Mesodermal cell (in vitro differentiated cells): ENCODE measurements around the gene HLCS.
A peak's percentile ranks its signal among the peaks of the same experiment; 100 is the strongest.
"Not testable (repeated sequence)": the region's sequence is repeated elsewhere in the genome, so short reads cannot be mapped to it uniquely, and the experiment has no call there.

ENCODE experiments used
- H3K27ac ChIP-seq: 2 replicates; pipeline ENCODE4 v1.7.0; 2013; ENCODE audit warnings: mild to moderate bottlenecking, low read depth, low read length, moderate library complexity; ENCODE audit not compliant: severe bottlenecking
- H3K36me3 ChIP-seq: 2 replicates; pipeline ENCODE4 v1.7.1; 2013; ENCODE audit warnings: mild to moderate bottlenecking, low read length, moderate library complexity; ENCODE audit not compliant: control insufficient read depth, insufficient read depth
- H3K4me1 ChIP-seq: one replicate; pipeline ENCODE4 v1.7.1; 2013; ENCODE audit warnings: mild to moderate bottlenecking, low read length; ENCODE audit not compliant: insufficient read depth, control insufficient read depth, poor library complexity, severe bottlenecking
- H3K4me3 ChIP-seq: 2 replicates; pipeline ENCODE4 v1.7.0; 2013; ENCODE audit warnings: low read length, control low read depth, mild to moderate bottlenecking; ENCODE audit not compliant: insufficient read depth, poor library complexity, severe bottlenecking; ENCODE audit errors: extremely low read depth
- H3K9me3 ChIP-seq: 2 replicates; pipeline ENCODE4 v1.7.1; 2013; ENCODE audit warnings: mild to moderate bottlenecking, low read length, moderate library complexity; ENCODE audit not compliant: control insufficient read depth
- WGBS, 2 experiments: methylation state at CpG; one replicate each; pipeline ENCODE4 v1.1.5; 2013; ENCODE audit warnings: missing lambda C conversion rate in 2 of 2; ENCODE audit not compliant: insufficient coverage in 2 of 2; 5-methylcytosine and 5-hydroxymethylcytosine counted together

HLCS gene

GRCh38 chr21:36999131-36999898 is 32.8 kb upstream of the HLCS start:
- Histone ChIP-seq H3K4me1 (no peaks in the 10 kb centered on the region), H3K9me3 (no peaks in the 10 kb centered on the region), H3K27ac (no peak overlapping the region), H3K36me3 (no peaks in the 10 kb centered on the region), H3K4me3 (no peak overlapping the region)
- 90 to 91% methylated on average over 8 to 11 of the region's 11 CpGs for WGBS, 2 experiments

- H3K9me3 ChIP-seq, H3K36me3 ChIP-seq, H3K4me1 ChIP-seq, H3K27ac ChIP-seq, H3K4me3 ChIP-seq: not testable (repeated sequence)
- WGBS, 2 experiments: 78 to 98% methylated on average over 6 to 10 of the region's 12 CpGs
These were observed 28.8 kb upstream of the HLCS start for GRCh38 chr21:36995285-36995684.

DNA sequence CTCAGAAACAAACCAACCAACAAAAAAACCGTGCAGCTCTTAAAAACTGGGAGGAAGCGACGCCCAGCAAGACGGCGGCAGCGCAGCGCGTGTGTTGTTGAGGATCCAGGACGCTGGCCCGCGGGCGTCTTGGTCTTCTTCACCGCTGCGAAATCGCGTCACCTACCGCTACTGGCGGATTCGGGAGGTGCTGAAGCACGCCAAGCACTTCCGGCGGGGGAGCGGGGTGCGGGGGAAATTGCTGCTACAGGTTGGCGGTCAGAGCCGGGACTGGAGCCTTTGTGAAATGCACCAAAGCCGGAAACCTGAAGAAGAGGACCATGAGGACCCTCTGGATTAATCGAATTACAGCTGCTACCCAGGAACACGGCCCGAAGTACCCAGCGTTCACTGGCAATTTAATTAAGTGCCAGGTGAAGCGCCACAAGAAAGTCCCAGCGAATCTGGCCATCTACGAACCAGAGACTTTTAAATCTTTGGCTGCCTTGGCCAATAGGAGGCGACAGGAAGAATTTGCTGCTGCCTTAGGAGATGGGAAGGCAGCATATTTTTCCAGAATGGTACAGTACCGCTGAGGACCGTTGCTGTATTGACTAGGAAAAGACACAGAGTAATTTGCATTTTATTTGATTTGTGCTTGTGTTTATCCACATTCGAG is 28.2 kb upstream of the HLCS start:
- Histone ChIP-seq H3K9me3 (no peaks in the 10 kb centered on the region), H3K27ac (no peak overlapping the region), H3K4me1 (no peaks in the 10 kb centered on the region), H3K4me3 (no peak overlapping the region), H3K36me3 (no peaks in the 10 kb centered on the region)
- 92% methylated on average over 38 of the region's 38 CpGs for WGBS, 2 experiments

GRCh38 chr21:36992671-36993070 is 26.2 kb upstream of the HLCS start:
- Histone ChIP-seq H3K27ac (no peak overlapping the region), H3K4me3 (no peak overlapping the region), H3K9me3 (no peaks in the 10 kb centered on the region), H3K36me3 (no peaks in the 10 kb centered on the region), H3K4me1 (no peaks in the 10 kb centered on the region)
- 83 to 89% methylated on average over 5 to 6 of the region's 7 CpGs for WGBS, 2 experiments

- Histone ChIP-seq H3K36me3 (no peaks in the 10 kb centered on the region), H3K9me3 (no peaks in the 10 kb centered on the region), H3K27ac (peak overlapping the region; percentile 88), H3K4me1 (no peaks in the 10 kb centered on the region), H3K4me3 (peak overlapping the region; percentile 53)
- 37 to 71% methylated on average over 12 to 18 of the region's 21 CpGs for WGBS, 2 experiments
These were observed 24.2 kb upstream of the HLCS start for GRCh38 chr21:36990508-36991205.

GRCh38 chr21:36989699-36990507 is 23.4 kb upstream of the HLCS start:
- Histone ChIP-seq H3K36me3 (no peaks in the 10 kb centered on the region), H3K4me3 (peak overlapping the region; percentile 53), H3K4me1 (no peaks in the 10 kb centered on the region), H3K9me3 (no peaks in the 10 kb centered on the region), H3K27ac (peak overlapping the region; percentile 88)
- 1% methylated on average over 86 to 92 of the region's 97 CpGs for WGBS, 2 experiments

GRCh38 chr21:36989199-36989698 is 22.8 kb upstream of the HLCS start:
- not testable (repeated sequence) for H3K9me3 ChIP-seq, H3K36me3 ChIP-seq, H3K4me1 ChIP-seq
- peak overlapping the region; percentile 53 for H3K4me3 ChIP-seq
- WGBS, 2 experiments: 64 to 73% methylated on average over 18 of the region's 22 CpGs
- peak overlapping the region; percentile 88 for H3K27ac ChIP-seq

DNA sequence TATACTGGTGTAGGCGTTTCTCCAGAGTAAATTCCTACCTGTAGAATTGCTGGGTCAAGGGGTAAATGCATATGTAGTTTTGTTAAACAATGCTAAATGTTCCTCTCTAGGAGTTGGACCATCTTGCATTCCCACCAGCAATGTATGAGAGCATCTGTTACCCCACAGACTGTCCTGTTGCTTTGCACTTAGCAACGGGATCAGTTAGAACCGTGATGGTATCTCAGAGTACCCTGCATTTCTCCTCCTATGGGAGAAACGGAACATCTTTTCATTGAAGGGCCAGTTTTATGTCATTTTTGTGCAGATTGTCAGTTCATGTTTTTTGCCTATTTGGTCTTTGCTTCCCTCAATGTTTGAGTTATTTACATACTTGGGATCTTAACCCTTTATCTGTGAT is 22.1 kb upstream of the HLCS start:
- Histone ChIP-seq H3K27ac (no peak overlapping the region), H3K36me3 (no peaks in the 10 kb centered on the region), H3K4me1 (no peaks in the 10 kb centered on the region), H3K9me3 (no peaks in the 10 kb centered on the region), H3K4me3 (no peak overlapping the region)
- WGBS, 2 experiments: 79 to 89% methylated on average over 2 to 4 of the region's 4 CpGs

DNA sequence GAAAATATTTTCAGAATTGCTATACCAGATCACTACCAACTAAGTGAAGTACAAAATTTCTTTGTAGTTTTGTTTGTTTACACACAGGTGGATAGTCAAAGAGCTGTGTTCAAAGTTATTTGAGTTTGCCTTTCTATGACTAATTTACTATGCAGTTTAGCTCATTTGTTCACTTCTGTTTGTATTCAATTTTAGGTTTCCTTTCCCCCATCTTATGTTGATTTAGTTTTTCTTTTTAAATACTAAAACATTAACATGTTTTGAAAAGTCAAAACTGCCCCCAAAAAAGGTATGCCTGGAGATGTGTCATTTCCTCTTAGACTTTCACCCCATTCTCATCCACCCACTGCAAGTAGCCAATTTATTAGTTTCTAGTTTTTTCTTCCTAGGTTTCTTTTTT is 21.4 kb upstream of the HLCS start:
- Histone ChIP-seq H3K4me3 (no peak overlapping the region), H3K27ac (no peak overlapping the region), H3K36me3 (no peaks in the 10 kb centered on the region), H3K4me1 (no peaks in the 10 kb centered on the region), H3K9me3 (no peaks in the 10 kb centered on the region)

DNA sequence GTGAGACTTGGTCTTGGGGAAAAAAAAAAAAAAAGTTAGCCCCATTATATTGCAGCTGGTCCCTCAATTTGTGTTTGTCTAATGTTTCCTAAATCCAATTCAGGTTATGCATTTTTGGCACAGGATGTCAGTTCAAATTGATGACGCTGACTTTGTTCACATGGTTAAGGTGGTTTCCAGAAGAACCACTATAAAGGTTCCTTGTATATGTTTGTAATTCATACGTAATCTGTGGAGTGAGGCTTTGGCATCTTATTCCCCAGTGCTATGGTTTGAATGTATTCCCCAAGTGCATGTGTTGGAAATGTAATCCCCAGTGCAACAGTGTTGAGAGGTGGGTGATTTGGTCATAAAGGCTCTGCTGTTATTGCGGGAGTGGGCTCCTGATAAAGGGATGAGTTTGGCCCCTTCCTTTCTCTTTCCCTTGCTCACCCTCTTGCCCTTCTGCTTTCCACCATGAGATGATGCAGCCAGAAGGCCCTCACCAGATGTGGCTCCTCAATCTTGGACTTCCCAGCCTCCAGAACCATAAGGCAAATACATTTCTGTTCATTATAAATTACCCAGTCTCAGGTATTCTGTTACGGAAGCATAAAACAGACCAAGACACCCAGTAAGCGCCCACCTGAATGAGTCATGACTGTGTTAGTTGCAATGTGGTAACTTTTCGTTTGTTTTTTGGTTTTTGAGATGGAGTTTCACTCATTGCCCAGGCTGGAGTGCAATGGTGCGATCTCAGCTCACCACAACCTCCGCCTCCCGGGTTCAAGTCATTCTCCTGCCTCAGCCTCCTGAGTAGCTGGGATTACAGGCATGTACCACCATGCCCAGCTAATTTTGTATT is 19.5 kb upstream of the HLCS start:
- Histone ChIP-seq H3K4me1 (no peaks in the 10 kb centered on the region), H3K9me3 (no peaks in the 10 kb centered on the region), H3K4me3 (no peak overlapping the region), H3K36me3 (no peaks in the 10 kb centered on the region), H3K27ac (no peak overlapping the region)
- WGBS, 2 experiments: 95% methylated on average over 5 to 6 of the region's 9 CpGs
